Measurements from ENCODE around the gene WNT7B. TPM values are rescaled to one million over a fixed set of nuclear protein-coding genes. Genes with fewer than 3 reads are reported as not detected.

The WNT7B gene
- total RNA-seq, 6 experiments from 2014 or later = 0.10 to 0.12 TPM; not detected in 4

DNA sequence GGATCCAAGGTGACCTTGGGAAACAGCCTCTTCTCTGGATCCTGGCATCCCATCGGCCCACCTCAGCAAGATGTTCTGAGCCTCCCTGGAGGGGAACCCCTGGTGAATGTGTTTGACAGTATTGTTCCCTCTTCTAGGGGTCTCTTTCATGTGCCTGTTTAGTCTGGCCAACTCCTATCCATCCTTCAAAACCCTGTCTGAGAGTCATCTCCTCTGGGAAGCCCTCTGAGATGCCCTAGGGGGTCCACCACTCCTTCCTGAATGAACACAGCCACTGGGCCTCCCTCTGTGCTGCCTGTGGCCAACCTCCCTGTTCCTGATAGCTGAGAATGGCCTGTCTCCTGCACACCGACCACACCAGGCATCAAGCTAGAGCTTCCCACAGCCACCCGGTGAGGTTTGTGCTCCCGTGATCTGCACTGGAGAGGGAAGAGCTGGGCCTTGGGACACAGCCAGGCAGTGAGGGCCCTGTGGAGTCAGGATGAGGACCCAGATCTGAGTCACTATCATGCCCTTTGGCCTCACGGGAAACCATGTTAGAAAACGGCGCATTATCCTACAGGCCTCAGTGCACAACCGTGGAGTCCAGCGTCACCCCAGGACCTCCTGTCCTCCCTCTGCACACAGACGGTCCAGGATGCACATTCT lies 8.8 kb downstream of the WNT7B start:
- DNase-seq (no peak), ATAC-seq (no peak)
- intact Hi-C loops (cut with DNase I) = no loop called here
- no peak overlapping the region for H3K27ac ChIP-seq
- H3K4me1 ChIP-seq = peaks cover 0 to 13% (median 0%) of the 10 kb centered on the region in 4 donors
- WGBS (ENCODE audit: insufficient coverage, low coverage, low lambda C conversion rate, missing lambda C conversion rate) = 79% methylated on average over 4 of the region's 10 CpGs
- TF ChIP-seq, protein P1, sequence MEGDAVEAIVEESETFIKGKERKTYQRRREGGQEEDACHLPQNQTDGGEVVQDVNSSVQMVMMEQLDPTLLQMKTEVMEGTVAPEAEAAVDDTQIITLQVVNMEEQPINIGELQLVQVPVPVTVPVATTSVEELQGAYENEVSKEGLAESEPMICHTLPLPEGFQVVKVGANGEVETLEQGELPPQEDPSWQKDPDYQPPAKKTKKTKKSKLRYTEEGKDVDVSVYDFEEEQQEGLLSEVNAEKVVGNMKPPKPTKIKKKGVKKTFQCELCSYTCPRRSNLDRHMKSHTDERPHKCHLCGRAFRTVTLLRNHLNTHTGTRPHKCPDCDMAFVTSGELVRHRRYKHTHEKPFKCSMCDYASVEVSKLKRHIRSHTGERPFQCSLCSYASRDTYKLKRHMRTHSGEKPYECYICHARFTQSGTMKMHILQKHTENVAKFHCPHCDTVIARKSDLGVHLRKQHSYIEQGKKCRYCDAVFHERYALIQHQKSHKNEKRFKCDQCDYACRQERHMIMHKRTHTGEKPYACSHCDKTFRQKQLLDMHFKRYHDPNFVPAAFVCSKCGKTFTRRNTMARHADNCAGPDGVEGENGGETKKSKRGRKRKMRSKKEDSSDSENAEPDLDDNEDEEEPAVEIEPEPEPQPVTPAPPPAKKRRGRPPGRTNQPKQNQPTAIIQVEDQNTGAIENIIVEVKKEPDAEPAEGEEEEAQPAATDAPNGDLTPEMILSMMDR (IDR thresholded peaks at IDR 0.05) = no peak
- TF ChIP-seq POLR2A (IDR thresholded peaks at IDR 0.05) = no peak
- no peak overlapping the region for H3K4me3 ChIP-seq
- peaks cover 0 to 19% of the 10 kb centered on the region in 2 donors for H3K27me3 ChIP-seq
- H3K9me3 ChIP-seq = no peaks in the 10 kb centered on the region
- no peaks in the 10 kb centered on the region for H3K36me3 ChIP-seq

DNA sequence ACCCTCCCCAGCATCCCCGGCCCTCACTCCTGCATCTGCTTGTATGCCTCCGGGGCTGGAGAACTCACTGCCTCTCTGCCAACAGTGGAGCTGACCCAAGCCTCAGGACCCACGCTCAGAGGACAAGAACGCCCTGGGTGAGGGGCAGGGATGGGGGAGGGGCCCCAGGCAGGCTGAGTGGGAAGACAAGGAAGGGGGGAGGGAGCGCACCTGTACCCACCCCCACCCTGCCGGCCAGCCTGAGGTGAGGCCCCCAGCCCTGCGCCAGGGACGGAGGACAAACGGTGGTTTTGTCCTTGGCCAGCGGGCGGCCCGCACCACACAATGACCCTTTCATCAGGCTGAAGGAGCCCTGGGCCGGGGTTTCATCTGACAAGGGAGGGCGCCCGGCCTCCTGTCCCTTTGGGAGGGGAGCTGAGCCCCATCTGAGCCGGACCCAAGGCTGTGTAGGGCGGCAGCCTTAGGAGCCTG lies 10.0 kb downstream of the WNT7B start:
- H3K27ac ChIP-seq = no peak overlapping the region
- TF ChIP-seq, protein P1 (IDR thresholded peaks at IDR 0.05) = no peak
- TF ChIP-seq POLR2A (IDR thresholded peaks at IDR 0.05) = no peak
- ATAC-seq (no peak), DNase-seq (no peak)
- WGBS (ENCODE audit: insufficient coverage, low coverage, low lambda C conversion rate, missing lambda C conversion rate) = 20% methylated on average over 1 of the region's 17 CpGs
- H3K4me1 ChIP-seq = peaks cover 0 to 9% (median 0%) of the 10 kb centered on the region in 4 donors
- no peak overlapping the region for H3K4me3 ChIP-seq
- H3K36me3 ChIP-seq = no peaks in the 10 kb centered on the region
- H3K27me3 ChIP-seq = peaks cover 0 to 17% of the 10 kb centered on the region in 2 donors
- H3K9me3 ChIP-seq = no peaks in the 10 kb centered on the region
- intact Hi-C loops (cut with DNase I) = no loop called here

DNA sequence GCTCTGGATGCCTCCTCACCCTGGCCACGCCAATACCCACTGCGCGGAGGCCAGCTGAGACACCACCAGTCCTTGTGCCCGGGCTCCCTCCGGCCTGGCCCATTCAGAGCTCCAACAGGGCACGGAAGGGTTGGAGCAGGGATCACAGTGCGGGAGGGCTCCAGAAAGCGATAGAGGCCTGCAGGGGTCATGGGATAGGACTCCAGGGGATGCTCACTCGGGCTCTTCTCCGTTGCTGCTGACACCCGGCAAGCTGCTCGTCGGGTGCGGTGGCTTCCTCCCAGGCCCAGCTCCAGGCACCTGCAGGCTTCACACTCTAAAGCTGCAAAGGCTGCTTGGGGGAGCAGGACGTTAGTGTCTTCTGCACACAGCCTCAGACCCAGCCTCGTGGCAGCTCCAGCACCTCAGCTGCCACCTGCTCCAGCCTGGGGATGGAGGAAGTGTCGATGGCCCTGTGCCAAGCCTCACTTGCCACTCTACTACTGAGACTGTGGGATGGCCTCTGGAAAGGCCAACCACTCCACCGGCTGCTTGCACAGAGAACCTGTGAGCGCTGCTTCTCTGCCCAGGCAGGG lies 10.6 kb downstream of the WNT7B start:
- H3K9me3 ChIP-seq = no peaks in the 10 kb centered on the region
- no peak overlapping the region for H3K4me3 ChIP-seq
- H3K36me3 ChIP-seq = no peaks in the 10 kb centered on the region
- H3K27me3 ChIP-seq = peaks cover 0 to 12% of the 10 kb centered on the region in 2 donors
- intact Hi-C loops (cut with DNase I) = no loop called here
- no peak for DNase-seq
- 80% methylated on average over 1 of the region's 19 CpGs for WGBS (ENCODE audit: insufficient coverage, low coverage, low lambda C conversion rate, missing lambda C conversion rate)
- no peak overlapping the region for H3K27ac ChIP-seq
- ATAC-seq = no peak
- H3K4me1 ChIP-seq = peaks cover 0 to 3% (median 0%) of the 10 kb centered on the region in 4 donors
- TF ChIP-seq POLR2A (IDR thresholded peaks at IDR 0.05) = no peak
- TF ChIP-seq, protein P1 (IDR thresholded peaks at IDR 0.05) = no peak

DNA sequence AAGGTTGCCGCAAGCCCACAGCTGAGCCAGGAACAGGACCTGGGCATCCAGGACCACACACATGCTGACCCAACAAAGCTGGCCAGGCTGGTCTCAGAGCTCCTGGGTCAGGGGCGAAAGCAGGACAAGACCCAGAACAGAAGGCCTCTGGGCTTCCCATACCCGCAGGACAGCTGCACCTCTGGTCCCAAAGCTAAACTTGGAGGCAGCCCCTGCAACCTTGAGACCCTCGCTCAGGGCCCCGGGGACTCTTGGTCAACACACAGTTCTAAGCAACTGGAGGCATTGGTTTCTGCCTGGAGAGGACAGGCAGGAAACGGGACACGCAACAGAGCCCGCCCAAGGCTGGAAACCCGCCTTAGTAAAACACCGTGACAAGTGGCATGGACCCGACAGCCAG lies 11.4 kb downstream of the WNT7B start:
- no peak for TF ChIP-seq POLR2A (IDR thresholded peaks at IDR 0.05)
- TF ChIP-seq, protein P1 (IDR thresholded peaks at IDR 0.05) = no peak
- DNase-seq = no peak
- peaks cover 0 to 6% of the 10 kb centered on the region in 2 donors for H3K27me3 ChIP-seq
- no peaks in the 10 kb centered on the region for H3K9me3 ChIP-seq
- ATAC-seq = no peak
- H3K36me3 ChIP-seq = no peaks in the 10 kb centered on the region
- H3K4me1 ChIP-seq = no peaks in the 10 kb centered on the region
- H3K4me3 ChIP-seq = no peak overlapping the region
- H3K27ac ChIP-seq = no peak overlapping the region
- intact Hi-C loops (cut with DNase I) = no loop called here
- 80% methylated on average over 2 of the region's 11 CpGs for WGBS (ENCODE audit: insufficient coverage, low coverage, low lambda C conversion rate, missing lambda C conversion rate)
